GM19467 (cell line): ENCODE data around the gene TCL1A.
"Not testable (repeated sequence)": the region's sequence is repeated elsewhere in the genome, so short reads cannot be mapped to it uniquely, and the experiment has no call there.

Source experiments
- ATAC-seq: cut with Tn5 transposase; IDR thresholded peaks from one replicate; pipeline ENCODE4 v1.9.1; 2021; ENCODE audit warnings: mild to moderate bottlenecking, moderate library complexity; ENCODE audit not compliant: unreplicated experiment

Gene TCL1A

DNA sequence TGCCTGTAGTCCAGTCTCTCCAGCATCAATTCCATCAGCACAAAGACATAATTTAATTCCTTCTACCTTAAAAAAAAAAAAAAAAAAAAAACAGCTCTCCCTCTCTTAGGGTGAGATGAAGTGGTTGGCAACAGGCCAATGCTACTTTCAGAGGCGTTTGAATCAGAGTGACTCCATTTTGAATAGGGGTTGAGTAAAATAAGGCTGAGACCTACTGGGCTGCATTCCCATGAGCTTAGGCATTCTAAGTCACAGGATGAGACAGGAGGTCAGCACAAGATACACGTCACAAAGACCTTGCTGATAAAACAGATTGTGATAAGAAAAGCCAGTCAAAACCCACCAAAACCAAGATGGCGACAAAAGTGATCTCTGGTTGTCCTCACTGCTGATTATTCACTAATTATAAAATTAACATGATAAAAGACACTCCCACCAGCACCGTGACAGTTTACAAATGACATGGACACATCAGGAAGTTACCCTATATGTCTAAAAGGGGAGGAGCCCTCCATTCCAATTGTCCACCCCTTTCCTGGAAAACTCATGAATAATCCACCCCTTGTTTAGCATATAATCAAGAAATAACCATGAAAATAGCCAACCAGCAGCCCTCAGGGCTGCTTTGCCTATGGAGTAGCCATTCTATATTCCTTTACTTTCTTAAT is 34.6 kb downstream of the TCL1A start:
- no peak for ATAC-seq

GRCh38 chr14:95677179-95677835 is 36.6 kb downstream of the TCL1A start:
- no peak for ATAC-seq

GRCh38 chr14:95675486-95675885 is 38.4 kb downstream of the TCL1A start:
- no peak for ATAC-seq

- no peak for ATAC-seq
These were observed 39.3 kb downstream of the TCL1A start for GRCh38 chr14:95674613-95675012.

DNA sequence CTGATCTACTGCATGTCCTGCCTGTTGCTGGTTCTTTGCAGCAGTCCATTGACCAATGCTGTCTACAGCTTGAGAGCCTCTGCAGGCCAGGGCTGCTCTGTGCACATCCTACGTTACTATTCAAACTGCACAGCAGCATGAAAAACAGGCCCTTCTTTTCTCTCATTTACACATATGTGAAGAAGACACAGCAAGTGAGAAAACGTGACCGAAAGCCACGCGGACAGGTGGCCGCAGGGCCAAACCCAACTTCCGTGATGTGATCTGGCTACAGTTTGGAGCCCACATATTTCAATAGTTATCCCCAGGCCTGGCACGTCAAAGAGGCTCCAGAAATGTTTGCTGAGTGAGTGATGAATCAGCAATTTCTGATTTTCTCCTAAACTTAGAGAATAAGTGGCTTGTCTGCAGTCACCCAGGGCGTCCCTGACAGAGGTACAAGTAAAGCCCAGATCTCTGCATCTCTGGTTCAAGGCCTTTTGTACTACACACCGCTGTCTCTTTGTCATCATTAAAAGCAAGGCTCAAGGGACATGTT is 45.6 kb downstream of the TCL1A start:
- ATAC-seq: no peak

GRCh38 chr14:95667249-95667693 is 46.7 kb downstream of the TCL1A start:
- ATAC-seq: no peak

- no peak for ATAC-seq
These were observed 47.5 kb downstream of the TCL1A start for GRCh38 chr14:95666450-95666849.

DNA sequence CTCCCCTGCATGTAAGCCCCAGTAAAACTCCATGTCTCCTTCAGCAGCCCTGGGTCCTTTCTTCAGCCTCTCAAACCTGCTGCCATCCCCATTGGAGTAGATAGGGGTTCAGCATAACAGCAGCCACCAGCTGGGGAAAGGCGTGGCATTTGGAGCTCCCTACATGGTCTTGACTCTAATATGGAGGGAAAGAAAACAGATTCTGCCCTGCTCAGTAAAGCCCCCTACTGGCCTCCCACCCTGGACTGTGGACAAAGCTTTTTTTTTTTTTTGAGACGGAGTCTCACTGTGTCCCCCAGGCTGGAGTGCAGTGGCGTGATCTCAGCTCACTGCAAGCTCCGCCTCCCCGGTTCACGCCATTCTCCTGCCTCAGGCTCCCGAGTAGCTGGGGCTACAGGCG is 48.4 kb downstream of the TCL1A start:
- not testable (repeated sequence) for ATAC-seq

GRCh38 chr14:95664546-95664945 is 49.4 kb downstream of the TCL1A start:
- ATAC-seq: peak; percentile 30

GRCh38 chr14:95664066-95664465 is 49.9 kb downstream of the TCL1A start:
- no peak for ATAC-seq

DNA sequence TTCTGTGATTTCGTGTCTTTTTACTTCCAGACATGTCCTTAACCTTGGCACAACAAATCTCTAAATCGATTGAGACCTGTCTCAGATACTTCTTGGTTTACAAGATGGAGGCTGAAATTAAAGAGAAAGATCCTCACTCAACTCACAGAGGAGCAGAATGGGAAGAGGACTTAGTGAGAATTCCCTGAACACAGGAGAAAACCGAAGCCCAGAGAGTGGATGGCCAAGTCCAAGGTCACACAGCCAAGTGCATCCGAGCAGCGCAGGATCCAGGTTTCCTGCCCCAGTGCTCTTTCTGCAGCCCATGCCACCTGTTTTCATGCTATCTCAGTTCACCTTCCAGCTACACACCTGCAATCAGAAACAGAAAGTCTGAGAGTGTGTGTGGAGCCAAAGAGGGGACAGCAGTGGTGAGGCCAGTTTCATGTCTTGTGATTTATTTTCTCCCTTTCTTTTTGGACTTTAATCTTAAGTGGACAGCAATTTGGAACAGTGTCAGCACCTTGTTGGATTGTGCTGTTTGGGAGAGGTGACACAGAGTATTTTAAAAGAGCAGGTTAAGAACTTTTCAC is 50.6 kb downstream of the TCL1A start:
- ATAC-seq: no peak

DNA sequence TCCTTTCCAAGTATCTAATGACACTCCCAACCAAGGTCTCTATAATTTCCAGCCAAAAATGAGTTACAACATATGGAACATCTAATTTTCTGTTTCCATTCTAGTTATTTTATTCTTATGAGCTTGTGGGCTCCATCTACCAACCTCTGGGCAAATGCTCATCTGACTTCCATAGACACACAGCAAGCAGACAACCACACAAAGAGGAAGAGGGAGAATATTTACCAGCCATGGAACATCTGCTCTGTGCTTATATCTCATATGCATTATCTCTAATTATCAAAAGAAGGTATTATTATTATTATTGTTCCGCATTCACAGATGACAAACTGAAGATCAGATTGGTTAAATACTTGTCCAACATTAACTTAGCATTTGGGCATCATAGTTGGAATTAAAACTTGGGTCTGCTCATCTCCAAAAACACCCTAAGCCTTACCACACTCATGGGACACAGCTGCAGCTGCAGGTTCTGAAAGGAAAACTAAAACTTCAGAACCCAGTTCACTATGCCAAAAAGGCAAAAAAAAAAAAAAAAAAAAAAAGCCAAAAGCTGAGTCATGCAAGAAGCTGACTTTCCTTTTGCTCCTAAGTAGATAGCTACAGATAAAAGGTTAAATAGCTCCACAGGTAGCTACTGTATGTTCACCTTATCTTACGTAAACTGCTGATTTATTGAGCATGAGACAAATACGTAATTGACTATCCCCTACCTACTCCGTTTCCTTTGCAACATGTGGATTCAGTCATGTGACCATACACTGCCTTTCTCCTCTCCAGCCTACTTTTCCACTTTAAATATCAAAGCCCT is 51.3 kb downstream of the TCL1A start:
- ATAC-seq: peak; percentile 34

DNA sequence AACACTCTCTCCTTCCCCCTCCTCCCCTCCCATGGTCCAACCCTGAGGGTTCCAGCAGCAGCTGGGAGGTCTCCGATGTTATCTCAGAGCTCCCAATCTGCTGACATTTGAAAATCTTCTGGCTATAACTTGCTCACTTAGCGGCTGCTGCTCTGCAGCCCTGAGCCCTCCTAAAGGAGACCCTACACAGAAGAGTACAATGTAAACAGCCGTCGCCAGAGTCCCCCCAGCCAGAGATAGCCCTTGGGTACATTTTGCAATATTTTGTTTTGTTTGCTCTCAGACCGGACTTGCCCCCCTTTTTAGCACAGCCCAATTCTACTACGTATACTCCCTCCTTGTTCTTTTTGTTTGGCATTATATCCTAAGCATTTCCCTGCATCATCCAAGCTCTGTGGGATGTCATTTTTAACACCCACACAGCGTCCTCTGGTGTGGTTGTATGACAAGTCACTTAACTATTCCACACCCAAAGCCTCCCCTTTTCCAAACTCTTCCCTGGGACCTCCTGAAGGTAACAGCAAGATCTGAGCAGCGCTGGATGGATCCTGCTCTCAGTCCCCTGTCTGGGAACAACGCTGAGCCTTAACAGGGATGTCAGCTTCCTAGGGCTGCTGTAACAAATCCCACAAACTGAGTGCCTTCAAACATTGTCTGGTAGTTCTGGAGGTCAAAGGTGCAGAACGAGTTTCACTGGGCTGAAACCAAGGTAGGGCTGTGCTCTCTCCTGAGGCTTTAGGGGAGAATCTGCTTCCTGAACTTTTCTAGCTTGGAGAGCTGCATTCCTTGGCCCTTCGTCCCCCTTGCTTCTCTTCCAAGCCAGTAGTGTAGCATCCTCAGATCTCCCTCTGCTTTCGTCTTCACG is 53.0 kb downstream of the TCL1A start:
- ATAC-seq: no peak

DNA sequence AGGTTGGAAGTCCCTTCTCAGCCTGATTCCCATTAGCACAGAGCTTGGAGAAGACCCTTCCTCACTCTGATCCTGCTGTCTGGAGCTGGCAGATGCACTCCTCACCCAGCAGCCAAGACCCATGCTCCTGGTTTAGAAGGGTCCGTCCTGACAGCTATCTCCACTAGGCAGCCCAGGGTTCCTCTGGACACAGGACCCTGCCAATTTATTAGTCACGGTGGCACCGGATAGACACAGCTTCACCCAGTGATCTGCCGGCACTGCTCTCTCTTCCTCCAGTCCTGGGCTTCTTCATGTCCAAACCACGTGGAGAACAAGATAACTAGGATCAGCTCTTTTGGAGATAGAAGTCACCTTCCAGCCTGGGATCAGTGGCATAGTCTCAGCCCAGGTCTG is 53.9 kb downstream of the TCL1A start:
- ATAC-seq: no peak
